Measurements from ENCODE around the gene GLCE.
A peak's percentile ranks its signal among the peaks of the same experiment; 100 is the strongest.
"Not testable (repeated sequence)": the region's sequence is repeated elsewhere in the genome, so short reads cannot be mapped to it uniquely, and the experiment has no call there.

The GLCE gene

GRCh38 chr15:69135499-69135898 lies 24.9 kb upstream of the GLCE start:
- no peak for DNase-seq (ENCODE audit: low read depth in 2 of 2)

- no peak for DNase-seq (ENCODE audit: low read depth in 2 of 2)
Observed at GRCh38 chr15:69138963-69139362, 21.5 kb upstream of the GLCE start.

GRCh38 chr15:69140306-69140705 lies 20.1 kb upstream of the GLCE start:
- no peak for DNase-seq (ENCODE audit: low read depth in 2 of 2)

- DNase-seq (ENCODE audit: low read depth in 2 of 2): no peak
Observed at GRCh38 chr15:69141286-69141701, 19.1 kb upstream of the GLCE start.

- no peak for DNase-seq (ENCODE audit: low read depth in 2 of 2)
Observed at GRCh38 chr15:69141833-69142232, 18.6 kb upstream of the GLCE start.

GRCh38 chr15:69143756-69144436 lies 16.5 kb upstream of the GLCE start:
- no peak for DNase-seq (ENCODE audit: low read depth in 2 of 2)

GRCh38 chr15:69144530-69144929 lies 15.9 kb upstream of the GLCE start:
- no peak for DNase-seq (ENCODE audit: low read depth in 2 of 2)

GRCh38 chr15:69145149-69145693 lies 15.2 kb upstream of the GLCE start:
- no peak for DNase-seq (ENCODE audit: low read depth in 2 of 2)

GRCh38 chr15:69145694-69146492 lies 14.5 kb upstream of the GLCE start:
- DNase-seq (ENCODE audit: low read depth in 2 of 2): no peak

- DNase-seq (ENCODE audit: low read depth in 2 of 2): no peak
Observed at GRCh38 chr15:69146724-69147435, 13.6 kb upstream of the GLCE start.

- DNase-seq (ENCODE audit: low read depth in 2 of 2): no peak
Observed at GRCh38 chr15:69148465-69148864, 12.0 kb upstream of the GLCE start.

- no peak for DNase-seq (ENCODE audit: low read depth in 2 of 2)
Observed at GRCh38 chr15:69149163-69149562, 11.3 kb upstream of the GLCE start.

GRCh38 chr15:69149803-69150202 lies 10.6 kb upstream of the GLCE start:
- no peak for DNase-seq (ENCODE audit: low read depth in 2 of 2)

- no peak for DNase-seq (ENCODE audit: low read depth in 2 of 2)
Observed at GRCh38 chr15:69150336-69150735, 10.1 kb upstream of the GLCE start.

GRCh38 chr15:69150841-69151240 lies 9.6 kb upstream of the GLCE start:
- no peak for DNase-seq (ENCODE audit: low read depth in 2 of 2)

GRCh38 chr15:69153046-69153445 lies 7.4 kb upstream of the GLCE start:
- DNase-seq (ENCODE audit: low read depth in 2 of 2): no peak

GRCh38 chr15:69153587-69153986 lies 6.8 kb upstream of the GLCE start:
- not testable (repeated sequence) for DNase-seq (ENCODE audit: low read depth in 2 of 2)

- DNase-seq (ENCODE audit: low read depth in 2 of 2): no peak
Observed at GRCh38 chr15:69154078-69154477, 6.4 kb upstream of the GLCE start.

GRCh38 chr15:69154684-69155083 lies 5.8 kb upstream of the GLCE start:
- DNase-seq (ENCODE audit: low read depth in 2 of 2): peak; percentile 72 to 73

- DNase-seq (ENCODE audit: low read depth in 2 of 2): no peak
Observed at GRCh38 chr15:69156736-69157381, 3.6 kb upstream of the GLCE start.

- DNase-seq (ENCODE audit: low read depth in 2 of 2): no peak
Observed at GRCh38 chr15:69158201-69158842, 2.1 kb upstream of the GLCE start.
